ENCODE data around the gene UMOD. TPM values are rescaled to one million over a fixed set of nuclear protein-coding genes. Genes with fewer than 3 reads are reported as not detected.
"Not testable (repeated sequence)": the region's sequence is repeated elsewhere in the genome, so short reads cannot be mapped to it uniquely, and the experiment has no call there.

The UMOD gene
- total and polyA plus RNA-seq, 4 donors = not detected

DNA sequence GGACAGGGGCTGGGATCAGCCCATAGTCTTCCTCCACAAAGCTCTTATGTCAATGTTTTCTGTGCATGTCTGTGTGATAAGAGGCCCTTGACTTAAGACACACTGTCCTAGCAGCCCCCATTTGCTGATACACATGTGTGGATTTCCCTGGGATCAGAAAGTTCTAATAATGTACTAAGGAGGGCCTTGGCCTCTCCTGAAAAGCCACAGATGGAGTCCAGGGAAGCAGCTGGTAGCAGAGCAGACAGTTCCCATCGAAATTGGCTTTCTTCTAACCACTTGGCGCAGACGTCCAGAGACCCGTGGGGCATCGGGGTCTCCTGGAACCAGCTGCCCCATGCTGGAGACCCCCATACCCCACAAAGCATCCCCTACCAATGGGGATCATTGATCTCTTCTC lies 20.9 kb downstream of the UMOD start:
- no peaks in the 10 kb centered on the region for H3K4me1 ChIP-seq (ENCODE audit: control insufficient read depth in 1 of 2, insufficient read depth in 2 of 2, low read length in 2 of 2)
- no peaks in the 10 kb centered on the region for H3K36me3 ChIP-seq (ENCODE audit: control insufficient read depth in 1 of 2, insufficient read depth in 2 of 2, low read length in 1 of 2)
- H3K9me3 ChIP-seq (ENCODE audit: control insufficient read depth, low read length) = no peaks in the 10 kb centered on the region
- H3K27ac ChIP-seq (ENCODE audit: low read depth in 1 of 2, low read length in 2 of 2) = no peak overlapping the region
- H3K27me3 ChIP-seq (ENCODE audit: control insufficient read depth in 1 of 2, insufficient read depth in 2 of 2, low read length in 1 of 2) = no peaks in the 10 kb centered on the region
- intact Hi-C loops (cut with DNase I) = no loop called here
- DNase-seq (no peak), ATAC-seq (ENCODE audit: low FRiP score) (no peak)
- WGBS, 2 donors = 74 to 84% methylated on average over 5 of the region's 5 CpGs
- no peak overlapping the region for H3K4me3 ChIP-seq (ENCODE audit: low read length in 2 of 2)

DNA sequence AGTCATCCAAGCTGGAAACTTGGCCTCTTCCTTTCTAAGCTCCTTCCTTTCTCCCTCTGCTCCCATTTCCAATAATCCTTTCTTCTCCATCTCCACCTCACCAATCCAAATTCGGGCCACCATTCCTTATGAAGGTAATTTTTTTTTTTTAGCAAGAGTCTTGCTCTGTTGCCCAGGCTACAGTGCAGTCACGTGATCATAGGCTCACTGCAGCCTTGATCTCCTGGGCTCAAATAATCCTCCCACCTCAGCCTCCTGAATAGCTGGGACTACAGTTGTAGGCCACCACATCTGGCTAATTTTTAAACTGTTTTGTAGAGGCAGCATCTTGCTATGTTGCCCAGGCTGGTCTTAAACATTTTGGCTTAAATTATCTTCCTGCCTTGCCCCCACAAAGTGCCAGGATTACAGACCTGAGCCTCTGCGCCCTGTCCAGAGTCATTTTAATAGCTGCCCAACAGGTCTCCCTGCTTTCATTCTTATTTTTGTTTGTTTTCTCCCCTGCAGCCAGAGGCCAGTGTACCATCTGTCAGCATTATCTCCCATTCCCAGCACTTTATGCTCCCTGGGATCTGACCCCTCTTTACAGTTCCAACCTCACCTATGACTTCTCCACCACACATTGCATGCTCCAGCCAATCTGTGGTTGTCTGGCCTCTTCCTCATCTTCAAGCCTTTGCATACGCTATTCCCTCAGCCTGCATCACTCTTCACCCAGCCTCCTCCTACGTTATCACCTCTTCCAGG lies 22.9 kb downstream of the UMOD start:
- no peaks in the 10 kb centered on the region for H3K4me1 ChIP-seq (ENCODE audit: control insufficient read depth in 1 of 2, insufficient read depth in 2 of 2, low read length in 2 of 2)
- no peaks in the 10 kb centered on the region for H3K9me3 ChIP-seq (ENCODE audit: control insufficient read depth, low read length)
- ATAC-seq (ENCODE audit: low FRiP score) (no peak), DNase-seq (no peak)
- intact Hi-C loops (cut with DNase I) = no loop called here
- H3K27ac ChIP-seq (ENCODE audit: low read depth in 1 of 2, low read length in 2 of 2) = no peak overlapping the region
- WGBS, 2 donors = 70 to 79% methylated on average over 5 of the region's 5 CpGs
- no peaks in the 10 kb centered on the region for H3K27me3 ChIP-seq (ENCODE audit: control insufficient read depth in 1 of 2, insufficient read depth in 2 of 2, low read length in 1 of 2)
- H3K36me3 ChIP-seq (ENCODE audit: control insufficient read depth in 1 of 2, insufficient read depth in 2 of 2, low read length in 1 of 2) = no peaks in the 10 kb centered on the region
- no peak overlapping the region for H3K4me3 ChIP-seq (ENCODE audit: low read length in 2 of 2)

DNA sequence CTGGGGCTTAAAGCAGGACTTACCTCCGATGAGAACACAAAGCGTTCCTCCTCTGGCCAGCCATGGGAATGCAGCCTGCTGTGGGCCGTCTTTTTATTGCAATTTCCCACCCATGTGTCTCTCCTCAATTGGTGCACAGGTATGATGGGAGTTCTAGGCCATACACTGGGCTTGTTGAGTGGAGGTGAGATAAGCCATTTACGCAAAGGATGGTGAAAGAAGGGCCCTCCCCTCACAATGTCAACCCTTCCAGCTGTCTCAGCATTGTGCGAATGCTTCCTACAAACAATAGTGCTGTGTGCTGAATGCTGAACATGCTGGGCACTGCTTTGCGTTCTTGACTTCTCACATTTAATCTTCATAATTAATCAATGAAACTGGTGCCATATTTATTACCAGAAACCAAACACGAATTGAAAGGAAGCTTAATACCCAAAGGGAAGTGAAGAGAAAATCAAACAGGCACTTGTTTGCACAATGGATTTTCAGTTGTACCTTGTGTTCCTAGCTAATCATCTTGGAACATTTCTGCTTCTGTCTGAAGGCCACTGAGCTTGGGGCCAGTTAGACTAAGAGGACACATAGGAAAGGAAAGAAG lies 25.0 kb downstream of the UMOD start, which contains the start of gene GP2:
TSS of gene GP2 (minus strand) at position 70 of the 598 bp plus-strand sequence. CDS start 1,082 bp downstream, outside the sequence.
- no peak within 1 kb of the TSS for H3K4me3 ChIP-seq (ENCODE audit: low read length in 2 of 2)
- no peak within 1 kb of the TSS for H3K27ac ChIP-seq (ENCODE audit: low read depth in 1 of 2, low read length in 2 of 2)
- ATAC-seq (ENCODE audit: low FRiP score) = no peak
- DNase-seq = no peak
- H3K4me1 ChIP-seq (ENCODE audit: control insufficient read depth in 1 of 2, insufficient read depth in 2 of 2, low read length in 2 of 2) = no peaks in the 10 kb centered on the region
- H3K9me3 ChIP-seq (ENCODE audit: control insufficient read depth, low read length) = no peaks in the 10 kb centered on the region
- H3K27me3 ChIP-seq (ENCODE audit: control insufficient read depth in 1 of 2, insufficient read depth in 2 of 2, low read length in 1 of 2) = no peaks in the 10 kb centered on the region
- intact Hi-C loops (cut with DNase I) = no loop called here
- WGBS, 2 donors = 81 to 84% methylated on average over 7 of the region's 7 CpGs
- no peaks in the 10 kb centered on the region for H3K36me3 ChIP-seq (ENCODE audit: control insufficient read depth in 1 of 2, insufficient read depth in 2 of 2, low read length in 1 of 2)

DNA sequence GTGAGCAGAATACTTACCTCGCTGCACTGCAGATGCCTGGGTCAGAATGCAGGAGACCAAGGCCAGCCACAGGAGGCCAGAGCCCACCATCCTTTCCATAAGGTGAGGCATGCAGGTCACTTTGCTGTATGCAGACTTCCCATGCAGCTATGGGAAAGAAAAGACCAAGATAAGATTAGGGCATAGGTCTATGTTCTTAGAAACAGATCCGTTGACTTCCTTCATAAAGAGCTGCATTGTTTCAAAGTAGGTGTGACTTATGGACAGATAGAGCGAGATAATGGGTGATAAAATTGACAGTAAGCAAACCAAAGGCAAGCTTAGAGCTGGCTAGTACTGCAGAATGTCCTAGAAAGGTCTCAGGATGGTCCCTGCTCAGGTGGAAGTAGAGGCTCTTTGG lies 26.2 kb downstream of the UMOD start:
- H3K27me3 ChIP-seq (ENCODE audit: control insufficient read depth in 1 of 2, insufficient read depth in 2 of 2, low read length in 1 of 2) = no peaks in the 10 kb centered on the region
- no peaks in the 10 kb centered on the region for H3K36me3 ChIP-seq (ENCODE audit: control insufficient read depth in 1 of 2, insufficient read depth in 2 of 2, low read length in 1 of 2)
- 72% methylated on average over 3 of the region's 3 CpGs for WGBS, 2 donors
- DNase-seq (no peak), ATAC-seq (ENCODE audit: low FRiP score) (no peak)
- no peak overlapping the region for H3K27ac ChIP-seq (ENCODE audit: low read depth in 1 of 2, low read length in 2 of 2)
- intact Hi-C loops (cut with DNase I) = no loop called here
- no peak overlapping the region for H3K4me3 ChIP-seq (ENCODE audit: low read length in 2 of 2)
- no peaks in the 10 kb centered on the region for H3K4me1 ChIP-seq (ENCODE audit: control insufficient read depth in 1 of 2, insufficient read depth in 2 of 2, low read length in 2 of 2)
- H3K9me3 ChIP-seq (ENCODE audit: control insufficient read depth, low read length) = no peaks in the 10 kb centered on the region

DNA sequence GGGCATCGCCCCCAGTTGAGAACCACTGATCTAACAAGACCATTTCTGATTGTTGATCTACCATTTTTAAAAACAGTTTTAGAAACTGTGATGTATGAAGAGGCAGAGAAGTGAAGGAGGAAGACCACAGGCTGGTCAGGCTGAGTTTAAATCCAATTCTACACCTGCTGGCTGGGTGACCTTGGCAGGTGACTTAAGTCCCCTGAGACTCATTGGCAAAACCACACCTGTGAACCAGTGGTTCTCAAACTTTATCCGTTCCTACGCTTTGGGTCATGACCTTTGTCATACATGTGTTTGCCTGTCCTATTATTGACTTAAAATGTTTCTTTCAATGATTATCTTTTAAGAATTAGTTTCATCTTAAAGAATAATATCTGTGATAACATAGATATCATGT lies 27.5 kb downstream of the UMOD start:
- Histone ChIP-seq H3K36me3 (ENCODE audit: control insufficient read depth in 1 of 2, insufficient read depth in 2 of 2, low read length in 1 of 2) (no peaks in the 10 kb centered on the region), H3K27ac (ENCODE audit: low read depth in 1 of 2, low read length in 2 of 2) (no peak overlapping the region), H3K9me3 (ENCODE audit: control insufficient read depth, low read length) (no peaks in the 10 kb centered on the region), H3K27me3 (ENCODE audit: control insufficient read depth in 1 of 2, insufficient read depth in 2 of 2, low read length in 1 of 2) (no peaks in the 10 kb centered on the region), H3K4me1 (ENCODE audit: control insufficient read depth in 1 of 2, insufficient read depth in 2 of 2, low read length in 2 of 2) (no peaks in the 10 kb centered on the region), H3K4me3 (ENCODE audit: low read length in 2 of 2) (no peak overlapping the region)
- ATAC-seq (ENCODE audit: low FRiP score) = no peak
- 49 to 71% methylated on average over 3 of the region's 3 CpGs for WGBS, 2 donors
- intact Hi-C loops (cut with DNase I) = no loop called here
- DNase-seq = no peak

DNA sequence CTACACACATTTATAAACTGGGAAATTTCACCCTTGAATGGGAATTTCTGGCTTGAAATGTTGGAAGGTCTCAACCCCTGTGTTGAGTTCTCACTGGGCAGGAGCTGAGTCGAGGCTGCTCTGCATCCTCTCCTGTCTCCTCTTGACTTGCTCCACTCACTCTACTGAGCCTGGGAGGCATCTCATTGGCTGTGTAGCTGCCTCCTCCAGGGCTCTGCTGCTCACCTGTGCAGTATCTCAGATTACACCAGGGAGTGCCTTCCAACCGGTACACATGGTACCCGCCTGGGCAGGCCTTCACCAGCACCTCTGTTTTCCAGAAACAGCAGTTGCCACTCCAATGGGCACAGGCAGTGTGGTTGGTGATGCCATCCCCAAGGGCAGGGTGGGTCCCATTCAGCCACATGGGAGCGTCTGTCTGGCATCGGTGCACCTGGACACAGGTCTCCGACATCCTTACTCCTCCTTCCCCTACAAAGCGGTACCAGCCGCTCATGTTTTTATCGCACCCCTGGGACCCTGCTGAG lies 28.9 kb downstream of the UMOD start:
- Histone ChIP-seq H3K9me3 (ENCODE audit: control insufficient read depth, low read length) (no peaks in the 10 kb centered on the region), H3K27me3 (ENCODE audit: control insufficient read depth in 1 of 2, insufficient read depth in 2 of 2, low read length in 1 of 2) (no peaks in the 10 kb centered on the region), H3K4me1 (ENCODE audit: control insufficient read depth in 1 of 2, insufficient read depth in 2 of 2, low read length in 2 of 2) (no peaks in the 10 kb centered on the region), H3K4me3 (ENCODE audit: low read length in 2 of 2) (no peak overlapping the region), H3K36me3 (ENCODE audit: control insufficient read depth in 1 of 2, insufficient read depth in 2 of 2, low read length in 1 of 2) (no peaks in the 10 kb centered on the region), H3K27ac (ENCODE audit: low read depth in 1 of 2, low read length in 2 of 2) (no peak overlapping the region)
- 74 to 79% methylated on average over 9 of the region's 9 CpGs for WGBS, 2 donors
- ATAC-seq (ENCODE audit: low FRiP score) (no peak), DNase-seq (no peak)
- intact Hi-C loops (cut with DNase I) = no loop called here

DNA sequence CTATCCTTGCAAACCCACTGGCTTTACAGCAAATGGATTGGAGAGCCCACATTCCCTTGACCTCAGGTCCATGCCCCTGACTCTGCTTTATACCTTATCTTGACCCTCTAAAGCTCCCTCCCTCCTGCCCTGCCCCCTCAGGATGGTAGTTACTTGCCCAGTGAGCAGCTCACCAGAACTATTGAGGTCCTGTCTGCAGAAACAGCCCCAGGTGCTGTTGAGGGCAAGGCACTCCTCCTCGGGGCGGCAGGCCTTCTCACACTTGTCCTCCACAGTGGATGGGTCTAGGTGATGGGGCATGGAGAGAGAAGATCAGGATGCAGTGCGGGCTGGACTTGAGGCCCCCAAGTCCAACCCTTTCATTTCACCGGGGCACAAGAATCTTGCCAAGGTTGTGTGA lies 29.8 kb downstream of the UMOD start:
- DNase-seq = no peak
- Histone ChIP-seq H3K36me3 (ENCODE audit: control insufficient read depth in 1 of 2, insufficient read depth in 2 of 2, low read length in 1 of 2) (no peaks in the 10 kb centered on the region), H3K27me3 (ENCODE audit: control insufficient read depth in 1 of 2, insufficient read depth in 2 of 2, low read length in 1 of 2) (no peaks in the 10 kb centered on the region), H3K4me3 (ENCODE audit: low read length in 2 of 2) (no peak overlapping the region), H3K9me3 (ENCODE audit: control insufficient read depth, low read length) (no peaks in the 10 kb centered on the region), H3K4me1 (ENCODE audit: control insufficient read depth in 1 of 2, insufficient read depth in 2 of 2, low read length in 2 of 2) (no peaks in the 10 kb centered on the region), H3K27ac (ENCODE audit: low read depth in 1 of 2, low read length in 2 of 2) (no peak overlapping the region)
- WGBS, 2 donors = 89% methylated on average over 4 of the region's 4 CpGs
- intact Hi-C loops (cut with DNase I) = no loop called here
- ATAC-seq (ENCODE audit: low FRiP score) = no peak

DNA sequence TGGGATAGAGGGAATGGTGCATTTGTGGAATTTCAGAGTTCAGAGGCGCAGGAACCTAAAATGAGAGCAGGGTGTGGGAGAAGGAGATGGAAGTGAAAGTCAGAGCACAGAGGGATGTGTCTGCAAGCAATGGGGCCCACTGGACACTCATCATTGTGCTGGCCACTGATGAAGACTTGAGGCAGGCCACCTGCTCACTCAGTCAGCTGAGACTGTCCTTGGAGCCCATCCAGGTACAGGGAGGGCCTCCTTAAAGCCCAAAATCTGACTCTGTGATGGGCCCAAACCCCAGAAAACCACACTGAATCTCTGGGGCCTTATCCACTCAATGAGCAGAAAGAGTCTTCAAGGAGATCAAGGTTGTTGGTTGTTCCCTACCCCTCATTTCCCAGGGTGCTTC lies 30.8 kb downstream of the UMOD start:
- 87 to 90% methylated on average over 1 of the region's 1 CpG for WGBS, 2 donors
- no peak for ATAC-seq (ENCODE audit: low FRiP score)
- H3K9me3 ChIP-seq (ENCODE audit: control insufficient read depth, low read length) = no peaks in the 10 kb centered on the region
- no peaks in the 10 kb centered on the region for H3K4me1 ChIP-seq (ENCODE audit: control insufficient read depth in 1 of 2, insufficient read depth in 2 of 2, low read length in 2 of 2)
- intact Hi-C loops (cut with DNase I) = no loop called here
- no peak overlapping the region for H3K4me3 ChIP-seq (ENCODE audit: low read length in 2 of 2)
- no peak overlapping the region for H3K27ac ChIP-seq (ENCODE audit: low read depth in 1 of 2, low read length in 2 of 2)
- no peaks in the 10 kb centered on the region for H3K27me3 ChIP-seq (ENCODE audit: control insufficient read depth in 1 of 2, insufficient read depth in 2 of 2, low read length in 1 of 2)
- no peak for DNase-seq
- no peaks in the 10 kb centered on the region for H3K36me3 ChIP-seq (ENCODE audit: control insufficient read depth in 1 of 2, insufficient read depth in 2 of 2, low read length in 1 of 2)

DNA sequence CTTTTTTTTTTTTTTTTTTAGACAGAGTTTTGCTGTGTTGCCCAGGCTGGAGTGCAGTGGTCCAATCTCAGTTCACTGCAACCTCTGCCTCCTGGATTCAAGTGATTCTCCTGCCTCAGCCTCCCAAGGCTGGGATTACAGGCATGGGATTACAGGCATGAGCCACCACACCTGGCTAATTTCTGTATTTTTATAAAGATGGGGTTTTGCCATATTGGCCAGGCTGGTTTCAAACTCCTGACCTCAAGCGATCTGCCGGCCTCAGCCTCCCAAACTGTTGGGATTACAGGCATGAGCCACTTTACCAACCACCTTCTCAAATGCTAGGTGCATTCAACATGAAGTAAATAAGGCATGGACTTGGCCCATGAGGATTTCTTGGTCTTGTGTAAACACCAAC lies 31.5 kb downstream of the UMOD start:
- H3K9me3 ChIP-seq (ENCODE audit: control insufficient read depth, low read length); H3K4me1 ChIP-seq (ENCODE audit: control insufficient read depth in 1 of 2, insufficient read depth in 2 of 2, low read length in 2 of 2); DNase-seq; intact Hi-C loops (cut with DNase I); ATAC-seq (ENCODE audit: low FRiP score); H3K27ac ChIP-seq (ENCODE audit: low read depth in 1 of 2, low read length in 2 of 2); H3K36me3 ChIP-seq (ENCODE audit: control insufficient read depth in 1 of 2, insufficient read depth in 2 of 2, low read length in 1 of 2); H3K4me3 ChIP-seq (ENCODE audit: low read length in 2 of 2); H3K27me3 ChIP-seq (ENCODE audit: control insufficient read depth in 1 of 2, insufficient read depth in 2 of 2, low read length in 1 of 2): not testable (repeated sequence)
- 95 to 96% methylated on average over 2 of the region's 2 CpGs for WGBS, 2 donors
